NT2/D1 (cell line): ENCODE results near the gene NLRP7.
"Not testable (repeated sequence)": the region's sequence is repeated elsewhere in the genome, so short reads cannot be mapped to it uniquely, and the experiment has no call there.

Experiments
- DNase-seq: peaks from one replicate; pipeline ENCODE4 v3.0.0-alpha.2; 2011; ENCODE audit warnings: low read depth, low spot score
- H3K27me3 ChIP-seq: 2 replicates; pipeline ENCODE4 v1.6.0; 2011; ENCODE audit warnings: mild to moderate bottlenecking; ENCODE audit not compliant: insufficient read length, insufficient read depth
- H3K36me3 ChIP-seq: 2 replicates; pipeline ENCODE4 v1.6.1; 2011; ENCODE audit warnings: mild to moderate bottlenecking, low read length, mixed read lengths; ENCODE audit not compliant: insufficient read depth, insufficient read length
- H3K4me1 ChIP-seq: 2 replicates; pipeline ENCODE4 v1.5.1; 2011; ENCODE audit not compliant: insufficient read depth, insufficient read length
- H3K4me3 ChIP-seq: 2 replicates; pipeline ENCODE4 v1.5.1; 2011; ENCODE audit warnings: low read depth; ENCODE audit not compliant: insufficient read length
- H3K9ac ChIP-seq: 2 replicates; pipeline ENCODE4 v1.6.0; 2011; ENCODE audit warnings: low read depth; ENCODE audit not compliant: insufficient read length
- H3K9me3 ChIP-seq: 2 replicates; pipeline ENCODE4 v1.5.1; 2011; ENCODE audit warnings: mild to moderate bottlenecking, low read length; ENCODE audit not compliant: insufficient read depth
- SUZ12 ChIP-seq: IDR thresholded peaks from 2 replicates; pipeline ENCODE4 v1.6.1; 2011; ENCODE audit not compliant: insufficient read length, insufficient read depth; ENCODE audit errors: extremely low read depth
- YY1 ChIP-seq: IDR thresholded peaks from 2 replicates; pipeline ENCODE4 v1.6.1; 2011; ENCODE audit not compliant: insufficient read length, insufficient read depth
- ZNF274 ChIP-seq: IDR thresholded peaks from 2 replicates; pipeline ENCODE4 v1.6.1; 2011; ENCODE audit warnings: mild to moderate bottlenecking, low read depth, low read length

NLRP7 gene

DNA sequence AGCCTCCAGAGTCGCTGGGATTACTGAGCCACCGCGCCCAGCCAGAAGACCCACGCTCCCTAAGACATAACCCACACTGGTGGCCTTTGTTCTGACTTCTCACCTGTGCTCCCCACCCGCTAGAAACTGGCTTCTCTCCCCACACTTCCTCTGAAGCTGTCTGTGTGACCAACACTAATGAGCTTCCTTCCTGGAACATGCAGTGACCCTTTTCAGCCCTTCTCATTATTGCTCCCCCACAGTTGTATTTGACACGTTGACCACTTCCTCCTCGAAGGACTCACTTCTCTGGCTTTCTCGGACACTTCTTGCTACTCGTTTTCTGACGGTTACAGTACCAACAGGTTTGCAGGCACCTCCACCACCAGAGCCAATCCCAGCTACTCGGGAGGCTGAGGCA lies 30.5 kb downstream of the NLRP7 start:
- no peak for TF ChIP-seq SUZ12
- TF ChIP-seq ZNF274: no peak
- TF ChIP-seq YY1: no peak
- Histone ChIP-seq H3K4me1 (peaks cover 3% of the 10 kb centered on the region), H3K4me3 (no peak overlapping the region), H3K9ac (no peak overlapping the region), H3K9me3 (no peaks in the 10 kb centered on the region), H3K27me3 (no peaks in the 10 kb centered on the region), H3K36me3 (no peaks in the 10 kb centered on the region)
- DNase-seq: no peak

- H3K27me3 ChIP-seq, H3K9me3 ChIP-seq, H3K4me1 ChIP-seq, H3K36me3 ChIP-seq, H3K4me3 ChIP-seq, H3K9ac ChIP-seq, DNase-seq: not testable (repeated sequence)
These were observed 39.4 kb downstream of the NLRP7 start for GRCh38 chr19:54907899-54908298.

GRCh38 chr19:54906819-54907218 lies 40.5 kb downstream of the NLRP7 start:
- TF ChIP-seq ZNF274 (no peak), SUZ12 (no peak), YY1 (no peak)
- Histone ChIP-seq H3K4me1 (peaks cover 2% of the 10 kb centered on the region), H3K9ac (no peak overlapping the region), H3K9me3 (no peaks in the 10 kb centered on the region; the same call in 1 of the 2 replicates), H3K4me3 (no peak overlapping the region), H3K36me3 (no peaks in the 10 kb centered on the region), H3K27me3 (no peaks in the 10 kb centered on the region)
- no peak for DNase-seq

- H3K9me3 ChIP-seq: no peaks in the 10 kb centered on the region; the same call in 1 of the 2 replicates
- no peak for TF ChIP-seq ZNF274
- TF ChIP-seq YY1: no peak
- no peak for TF ChIP-seq SUZ12
- H3K36me3 ChIP-seq: no peaks in the 10 kb centered on the region
- no peaks in the 10 kb centered on the region for H3K27me3 ChIP-seq
- peaks cover 2% of the 10 kb centered on the region for H3K4me1 ChIP-seq
- H3K4me3 ChIP-seq: no peak within 1 kb of the TSS
- no peak within 1 kb of the TSS for H3K9ac ChIP-seq
- DNase-seq: no peak
These were observed 41.4 kb downstream of the NLRP7 start, which contains the start of gene NCR1 for GRCh38 chr19:54905803-54906511. Gene NCR1 (plus strand): TSS chr19:54906148. CDS start chr19:54906188, 40 bp downstream.

- no peak for TF ChIP-seq YY1
- no peak for TF ChIP-seq SUZ12
- TF ChIP-seq ZNF274: no peak
- Histone ChIP-seq H3K9me3 (no peaks in the 10 kb centered on the region; the same call in 1 of the 2 replicates), H3K4me3 (no peak overlapping the region), H3K4me1 (peaks cover 2% of the 10 kb centered on the region), H3K9ac (no peak overlapping the region), H3K36me3 (no peaks in the 10 kb centered on the region), H3K27me3 (no peaks in the 10 kb centered on the region)
- no peak for DNase-seq
These were observed 41.9 kb downstream of the NLRP7 start for GRCh38 chr19:54905421-54905802.

DNA sequence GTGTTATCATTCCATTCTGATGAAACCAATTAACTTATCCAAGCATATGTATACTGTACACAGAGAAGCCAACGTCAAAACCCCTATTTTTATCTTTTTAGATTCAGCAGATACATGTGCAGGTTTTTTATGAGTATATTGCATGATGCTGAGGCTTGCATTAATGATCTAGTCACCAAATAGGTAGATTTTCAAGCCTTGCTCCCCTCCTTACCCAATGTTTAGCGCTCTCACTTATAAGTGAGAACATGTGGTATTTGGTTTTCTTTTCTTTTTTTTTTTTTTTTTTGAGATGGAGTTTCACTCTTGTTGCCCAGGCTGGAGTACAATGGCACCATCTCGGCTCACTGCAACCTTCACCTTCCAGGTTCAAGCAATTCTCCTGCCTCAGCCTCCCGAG lies 43.1 kb downstream of the NLRP7 start:
- H3K9me3 ChIP-seq: not testable (repeated sequence)

GRCh38 chr19:54903303-54903702 lies 44.0 kb downstream of the NLRP7 start:
- Histone ChIP-seq H3K27me3 (no peaks in the 10 kb centered on the region), H3K9ac (no peak overlapping the region), H3K36me3 (no peaks in the 10 kb centered on the region), H3K9me3 (no peaks in the 10 kb centered on the region), H3K4me3 (no peak overlapping the region), H3K4me1 (peaks cover 2% of the 10 kb centered on the region)
- no peak for DNase-seq
- TF ChIP-seq SUZ12: no peak

More for the DNA sequence above, 43.1 kb downstream of the NLRP7 start:
- H3K4me3 ChIP-seq, H3K27me3 ChIP-seq, H3K9ac ChIP-seq, DNase-seq, H3K4me1 ChIP-seq, H3K36me3 ChIP-seq: not testable (repeated sequence)

GRCh38 chr19:54902061-54902460 lies 45.3 kb downstream of the NLRP7 start:
- Histone ChIP-seq H3K4me3 (no peak overlapping the region), H3K4me1 (peaks cover 2% of the 10 kb centered on the region), H3K27me3 (no peaks in the 10 kb centered on the region), H3K36me3 (no peaks in the 10 kb centered on the region), H3K9ac (no peak overlapping the region), H3K9me3 (no peaks in the 10 kb centered on the region)
- TF ChIP-seq SUZ12 (no peak), ZNF274 (no peak), YY1 (no peak)
- no peak for DNase-seq

GRCh38 chr19:54901153-54901552 lies 46.2 kb downstream of the NLRP7 start:
- not testable (repeated sequence) for H3K4me3 ChIP-seq, H3K4me1 ChIP-seq, H3K27me3 ChIP-seq, H3K9me3 ChIP-seq, DNase-seq, H3K9ac ChIP-seq, H3K36me3 ChIP-seq

DNA sequence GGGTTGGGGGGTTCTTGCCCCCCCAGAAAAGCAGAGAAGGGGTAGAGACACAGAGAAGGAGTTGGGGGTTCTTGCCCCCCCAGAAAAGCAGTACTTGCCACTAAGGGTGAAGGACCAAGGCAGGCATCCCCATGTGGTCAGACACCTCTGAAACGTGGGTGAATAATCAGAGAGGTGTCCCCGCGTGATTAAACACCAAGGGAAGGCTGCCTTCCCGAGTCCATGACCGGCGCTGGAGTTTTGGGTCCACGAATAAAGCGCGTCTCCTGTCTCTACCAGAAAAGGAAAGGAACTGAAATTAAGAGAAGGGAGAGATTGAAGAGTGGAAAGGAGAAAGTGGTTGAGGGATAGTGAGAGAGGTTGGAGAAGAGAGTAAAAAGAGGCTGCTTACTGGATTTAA lies 47.7 kb downstream of the NLRP7 start:
- H3K9me3 ChIP-seq, H3K4me1 ChIP-seq, H3K9ac ChIP-seq, H3K4me3 ChIP-seq, H3K36me3 ChIP-seq, DNase-seq, H3K27me3 ChIP-seq: not testable (repeated sequence)

GRCh38 chr19:54898685-54899084 lies 48.6 kb downstream of the NLRP7 start:
- not testable (repeated sequence) for H3K9me3 ChIP-seq, H3K4me1 ChIP-seq, H3K36me3 ChIP-seq, H3K4me3 ChIP-seq, H3K27me3 ChIP-seq, H3K9ac ChIP-seq, DNase-seq
